Measurements from ENCODE around the gene NAGPA. TPM values are rescaled to one million over a fixed set of nuclear protein-coding genes. Genes with fewer than 3 reads are reported as not detected.
"Not testable (repeated sequence)": the region's sequence is repeated elsewhere in the genome, so short reads cannot be mapped to it uniquely, and the experiment has no call there.

The NAGPA gene
- total RNA-seq (2022) (15.9 and 16.7 TPM in 2 replicates), Bru-seq, nascent RNA (percentile 48 among the genes with signal in this experiment), BruChase-seq, experiment 1, labeled RNA remaining after a 2-hour chase (percentile 55 among the genes with signal in this experiment), BruChase-seq, experiment 2, labeled RNA remaining after a 6-hour chase (percentile 63 among the genes with signal in this experiment)
- long read RNA-seq, transcript NAGPA-201 (10 exons, 2,202 nt) = major isoform, 18 of 29 reads
- long read RNA-seq, partial matches to known transcripts = 4 of 29 reads
- long read RNA-seq, other reads (novel, unspliced or antisense) = 7 of 29 reads

GRCh38 chr16:5033256-5034166 lies at the start of gene NAGPA:
Gene NAGPA (minus strand): TSS chr16:5033935. CDS start chr16:5033914, 21 bp downstream.
- Histone ChIP-seq H3K4me1 (peaks cover 23% of the 10 kb centered on the region), H3K27me3 (replicated peaks; ENCODE audit: control insufficient read depth, insufficient read depth, low read length) (no peaks in the 10 kb centered on the region), H3K4me3 (ENCODE audit: low read depth, low read length) (peak within 1 kb of the TSS; percentile 96), H3K36me3 (ENCODE audit: control insufficient read depth, insufficient read depth, low read length) (no peaks in the 10 kb centered on the region), H3K9me3 (no peaks in the 10 kb centered on the region)
- intact Hi-C loops (cut with micrococcal nuclease; ENCODE audit: unreplicated experiment) = loop anchor here (10.0 kb wide), 1 partner anchor 61 kb away; the partner anchor contains the start of gene EEF2KMT
- peak; percentile 86 to 88 for DNase-seq
- Mint-ChIP-seq H3K4me1 (ENCODE audit: low read depth, unreplicated experiment) (peaks cover 36% of the 10 kb centered on the region), H3K27ac (ENCODE audit: unreplicated experiment) (peak within 1 kb of the TSS; percentile 95), H3K27me3 (ENCODE audit: insufficient read depth, unreplicated experiment) (no peaks in the 10 kb centered on the region), H3K4me3 (ENCODE audit: unreplicated experiment) (peak within 1 kb of the TSS; percentile 68), H3K36me3 (ENCODE audit: insufficient read depth, unreplicated experiment) (peaks cover 25% of the 10 kb centered on the region), H3K9me3 (ENCODE audit: unreplicated experiment) (no peaks in the 10 kb centered on the region)
- TF ChIP-seq, protein P1, sequence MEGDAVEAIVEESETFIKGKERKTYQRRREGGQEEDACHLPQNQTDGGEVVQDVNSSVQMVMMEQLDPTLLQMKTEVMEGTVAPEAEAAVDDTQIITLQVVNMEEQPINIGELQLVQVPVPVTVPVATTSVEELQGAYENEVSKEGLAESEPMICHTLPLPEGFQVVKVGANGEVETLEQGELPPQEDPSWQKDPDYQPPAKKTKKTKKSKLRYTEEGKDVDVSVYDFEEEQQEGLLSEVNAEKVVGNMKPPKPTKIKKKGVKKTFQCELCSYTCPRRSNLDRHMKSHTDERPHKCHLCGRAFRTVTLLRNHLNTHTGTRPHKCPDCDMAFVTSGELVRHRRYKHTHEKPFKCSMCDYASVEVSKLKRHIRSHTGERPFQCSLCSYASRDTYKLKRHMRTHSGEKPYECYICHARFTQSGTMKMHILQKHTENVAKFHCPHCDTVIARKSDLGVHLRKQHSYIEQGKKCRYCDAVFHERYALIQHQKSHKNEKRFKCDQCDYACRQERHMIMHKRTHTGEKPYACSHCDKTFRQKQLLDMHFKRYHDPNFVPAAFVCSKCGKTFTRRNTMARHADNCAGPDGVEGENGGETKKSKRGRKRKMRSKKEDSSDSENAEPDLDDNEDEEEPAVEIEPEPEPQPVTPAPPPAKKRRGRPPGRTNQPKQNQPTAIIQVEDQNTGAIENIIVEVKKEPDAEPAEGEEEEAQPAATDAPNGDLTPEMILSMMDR (IDR thresholded peaks at IDR 0.05; ENCODE audit: insufficient read depth in 1 of 2, low read depth in 1 of 2, low read length in 1 of 2, severe bottlenecking in 1 of 2, unreplicated experiment in 1 of 2) = peak in 1 of 2 experiments; percentile 8
- CTCF ChIA-PET = interaction anchor here (0.8 kb wide), 1 partner anchor 9 kb away, joined by 3 read pairs; no protein-coding TSS in a partner anchor
- BruUV-seq (replicated peaks) = TSS peak; percentile 28
- POLR2A ChIA-PET = interaction anchor here (0.6 kb wide), 1 partner anchor 74 kb away, joined by 3 read pairs; no protein-coding TSS in a partner anchor

- DNase-seq; H3K4me1 Mint-ChIP-seq (ENCODE audit: low read depth, unreplicated experiment); CTCF ChIA-PET; intact Hi-C loops (cut with micrococcal nuclease; ENCODE audit: unreplicated experiment); H3K36me3 ChIP-seq (ENCODE audit: control insufficient read depth, insufficient read depth, low read length); H3K27me3 Mint-ChIP-seq (ENCODE audit: insufficient read depth, unreplicated experiment); H3K4me3 Mint-ChIP-seq (ENCODE audit: unreplicated experiment); H3K9me3 ChIP-seq; POLR2A ChIA-PET; H3K27me3 ChIP-seq (replicated peaks; ENCODE audit: control insufficient read depth, insufficient read depth, low read length); H3K27ac Mint-ChIP-seq (ENCODE audit: unreplicated experiment); H3K4me3 ChIP-seq (ENCODE audit: low read depth, low read length); BruUV-seq (replicated peaks); H3K9me3 Mint-ChIP-seq (ENCODE audit: unreplicated experiment); H3K4me1 ChIP-seq: not testable (repeated sequence)
- H3K36me3 Mint-ChIP-seq (ENCODE audit: insufficient read depth, unreplicated experiment) = peaks cover 36% of the 10 kb centered on the region
These were observed 47.3 kb upstream of the NAGPA start for GRCh38 chr16:5080996-5081395.

DNA sequence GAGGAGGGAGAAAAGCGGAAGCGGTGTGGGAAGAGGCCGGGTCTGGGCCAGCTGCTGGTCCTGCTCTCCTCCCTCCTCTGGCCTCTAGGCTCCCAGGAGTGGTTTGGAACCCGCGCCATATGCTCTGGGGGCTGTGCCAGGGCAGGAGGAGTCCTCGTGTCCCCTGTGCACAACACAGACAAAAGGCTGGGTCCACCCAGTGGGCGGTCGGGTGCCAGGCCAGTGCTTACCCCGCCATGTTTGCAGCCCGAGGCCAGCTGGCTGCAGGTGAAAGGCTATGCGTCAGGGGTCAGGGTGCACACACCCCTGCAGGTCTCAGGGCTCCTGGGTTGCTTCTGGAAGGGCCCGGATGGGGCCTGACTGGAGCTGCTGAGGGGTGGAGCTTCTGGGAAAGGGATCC lies 46.7 kb upstream of the NAGPA start:
- H3K4me1 ChIP-seq; CTCF ChIA-PET; H3K36me3 ChIP-seq (ENCODE audit: control insufficient read depth, insufficient read depth, low read length); H3K27ac Mint-ChIP-seq (ENCODE audit: unreplicated experiment); H3K4me3 Mint-ChIP-seq (ENCODE audit: unreplicated experiment); H3K9me3 ChIP-seq; H3K4me3 ChIP-seq (ENCODE audit: low read depth, low read length); H3K4me1 Mint-ChIP-seq (ENCODE audit: low read depth, unreplicated experiment); POLR2A ChIA-PET; H3K27me3 Mint-ChIP-seq (ENCODE audit: insufficient read depth, unreplicated experiment); H3K27me3 ChIP-seq (replicated peaks; ENCODE audit: control insufficient read depth, insufficient read depth, low read length); BruUV-seq (replicated peaks); DNase-seq; H3K9me3 Mint-ChIP-seq (ENCODE audit: unreplicated experiment); intact Hi-C loops (cut with micrococcal nuclease; ENCODE audit: unreplicated experiment): not testable (repeated sequence)
- H3K36me3 Mint-ChIP-seq (ENCODE audit: insufficient read depth, unreplicated experiment) = peaks cover 41% of the 10 kb centered on the region

- DNase-seq = no peak
- Histone ChIP-seq H3K4me1 (no peaks in the 10 kb centered on the region), H3K27me3 (replicated peaks; ENCODE audit: control insufficient read depth, insufficient read depth, low read length) (no peaks in the 10 kb centered on the region), H3K4me3 (ENCODE audit: low read depth, low read length) (no peak overlapping the region), H3K9me3 (no peaks in the 10 kb centered on the region), H3K36me3 (ENCODE audit: control insufficient read depth, insufficient read depth, low read length) (peaks cover 3% of the 10 kb centered on the region; the same call in 1 of the 2 replicates)
- TF ChIP-seq, protein P1 (IDR thresholded peaks at IDR 0.05; ENCODE audit: insufficient read depth in 1 of 2, low read depth in 1 of 2, low read length in 1 of 2, severe bottlenecking in 1 of 2, unreplicated experiment in 1 of 2) = no peak
- Mint-ChIP-seq H3K27ac (ENCODE audit: unreplicated experiment) (no peak overlapping the region), H3K4me1 (ENCODE audit: low read depth, unreplicated experiment) (no peaks in the 10 kb centered on the region), H3K4me3 (ENCODE audit: unreplicated experiment) (no peak overlapping the region), H3K36me3 (ENCODE audit: insufficient read depth, unreplicated experiment) (peaks cover 34% of the 10 kb centered on the region), H3K9me3 (ENCODE audit: unreplicated experiment) (no peaks in the 10 kb centered on the region), H3K27me3 (ENCODE audit: insufficient read depth, unreplicated experiment) (no peaks in the 10 kb centered on the region)
- intact Hi-C loops (cut with micrococcal nuclease; ENCODE audit: unreplicated experiment) = no loop called here
- ChIA-PET POLR2A (no interaction called here), CTCF (no interaction called here)
- no TSS peak for BruUV-seq (replicated peaks)
These were observed 44.9 kb upstream of the NAGPA start for GRCh38 chr16:5078626-5079025.

All from Caco-2 (cell line).